Activated CD4-positive, alpha-beta T cell treated with anti-CD3 and anti-CD28 coated beads, Interleukin-2, Interleukin-4, amounts not matched to agents 100 ng/mL and 50 ng/mL, durations not matched to agents 16 hours and 8 hours (primary cell): ENCODE data around the gene BANK1.

Experiments
- DNase-seq: peaks from one replicate; pipeline ENCODE4 v3.0.0-alpha.2; 2020; ENCODE audit warnings: low spot score

The BANK1 gene

DNA sequence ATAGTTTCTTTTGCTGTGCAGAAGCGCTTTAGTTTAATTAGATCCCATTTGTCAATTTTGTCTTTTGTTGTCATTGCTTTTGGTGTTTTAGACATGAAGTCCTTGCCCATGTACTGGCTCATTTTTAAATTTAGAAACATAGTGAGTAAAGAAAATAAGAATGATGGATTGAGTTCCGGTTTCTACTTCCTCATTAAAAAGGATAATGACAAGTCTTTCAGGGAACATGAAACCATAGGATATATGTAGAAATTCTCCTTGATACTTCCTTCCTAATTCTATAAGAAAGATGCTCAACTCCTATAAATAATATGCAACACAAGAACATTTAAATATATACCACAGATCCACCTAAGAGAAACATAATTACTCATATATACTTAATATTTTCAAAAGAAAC lies 240.9 kb downstream of the BANK1 start:
- no peak for DNase-seq

DNA sequence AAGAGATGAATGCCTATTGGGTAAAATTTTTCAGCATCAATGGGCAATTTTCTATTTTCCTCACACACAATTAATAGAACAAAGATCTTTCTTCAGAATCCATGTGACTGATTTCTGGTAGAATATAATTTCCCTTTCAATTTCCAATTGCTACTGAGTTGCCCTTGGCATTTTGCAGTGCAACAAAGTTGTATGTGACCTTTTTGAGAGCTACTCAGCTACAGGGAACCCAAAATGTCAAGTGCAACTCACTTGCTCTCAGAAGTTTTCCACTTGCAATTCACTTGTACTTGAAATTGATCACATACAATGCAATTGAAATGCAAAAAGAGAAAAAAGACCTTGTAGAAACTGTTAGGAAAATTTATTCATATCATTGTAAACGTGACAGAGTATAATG lies 245.5 kb downstream of the BANK1 start:
- DNase-seq: no peak

DNA sequence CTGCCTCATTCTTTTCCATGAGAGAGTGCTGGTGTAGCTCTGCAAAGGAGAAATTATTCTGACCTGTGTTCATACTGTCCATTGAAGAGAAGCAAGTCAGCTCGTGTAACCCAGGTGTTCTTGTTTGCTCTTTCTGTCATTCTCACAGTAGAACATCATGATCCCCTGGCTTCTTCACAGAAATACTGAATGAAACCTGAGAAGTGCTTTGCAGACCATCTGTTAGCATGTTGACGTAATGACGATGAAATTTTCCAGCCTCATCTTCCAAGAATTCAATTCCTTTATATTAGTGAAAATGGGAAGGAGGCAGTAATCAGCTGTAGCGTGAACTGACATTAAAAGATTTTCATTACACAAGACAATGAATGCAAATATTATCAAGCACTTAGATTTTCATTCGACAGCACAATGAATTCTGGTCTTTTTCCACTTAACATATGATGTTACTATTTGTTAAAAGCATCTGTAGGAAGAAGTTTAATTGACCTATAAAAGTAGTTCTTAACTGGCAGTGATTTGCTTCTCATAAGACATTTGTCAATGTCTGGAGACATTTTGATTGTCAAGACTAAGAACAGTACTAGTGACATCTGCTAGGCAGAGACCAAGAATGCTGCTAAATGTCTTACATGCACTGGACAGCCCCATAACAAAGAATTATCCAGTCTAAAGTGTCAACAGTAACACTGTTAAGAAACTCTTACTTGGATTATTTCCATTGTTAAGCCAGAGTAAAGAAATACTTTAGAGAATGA lies 246.3 kb downstream of the BANK1 start:
- DNase-seq: no peak

DNA sequence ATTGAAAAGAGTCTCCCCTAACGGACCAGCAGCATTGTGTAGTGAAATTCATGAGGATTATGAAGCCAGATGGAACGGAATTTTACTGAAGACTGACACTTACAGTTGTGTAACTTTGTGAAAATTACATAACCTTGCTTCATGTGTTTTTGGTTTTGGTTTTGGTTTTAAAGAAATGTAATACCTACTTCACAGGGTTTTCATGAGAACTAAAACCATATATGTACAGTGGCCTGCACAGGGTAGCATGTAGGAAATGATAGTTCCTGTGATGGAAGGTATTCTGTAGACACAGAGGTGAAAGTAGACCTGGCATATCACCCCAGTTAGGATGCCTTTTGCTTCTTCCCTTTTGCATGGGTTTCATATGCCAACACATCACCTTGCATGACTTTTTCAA lies 247.0 kb downstream of the BANK1 start:
- no peak for DNase-seq

DNA sequence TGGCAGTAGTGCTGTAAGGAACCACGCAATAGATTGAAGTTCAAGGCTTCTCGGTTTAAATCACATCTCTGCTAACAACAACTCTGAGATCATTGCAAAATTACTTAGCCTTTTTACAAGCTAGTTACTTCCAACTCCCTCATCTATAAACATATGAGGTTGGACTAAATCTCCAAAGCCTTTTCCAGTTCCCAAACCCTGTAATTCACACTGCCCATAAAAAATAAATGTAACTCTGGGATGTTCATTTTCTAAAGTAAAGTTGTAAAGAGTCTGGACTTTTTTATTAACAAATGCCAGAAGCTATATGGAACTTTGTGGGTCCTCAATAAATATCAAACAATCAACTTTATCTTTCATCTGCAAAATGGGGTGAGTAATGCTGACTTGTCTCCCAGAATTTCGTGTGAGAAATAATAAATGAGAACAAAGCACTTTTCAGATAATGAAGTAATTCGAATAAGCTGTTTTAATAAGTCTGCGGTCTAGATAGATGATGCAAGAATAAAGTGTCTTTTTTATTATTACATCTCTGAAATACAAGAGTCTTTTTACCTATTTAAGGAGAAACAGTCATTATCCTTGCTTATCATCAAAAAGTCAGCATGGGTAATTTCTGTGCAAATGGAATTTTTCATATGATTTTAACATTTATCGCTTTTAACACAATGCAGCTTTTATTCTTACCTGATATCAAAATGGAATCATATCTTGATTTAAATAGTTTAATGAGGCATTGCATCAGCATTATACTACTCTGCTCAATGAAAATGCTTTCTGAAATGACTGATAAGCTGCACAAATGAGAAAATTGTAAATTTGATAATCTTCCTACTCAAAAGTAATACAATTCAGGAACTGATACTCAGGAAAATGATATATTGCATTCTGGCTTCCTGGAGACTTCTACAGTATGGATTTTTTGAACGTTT lies 252.6 kb downstream of the BANK1 start:
- no peak for DNase-seq

DNA sequence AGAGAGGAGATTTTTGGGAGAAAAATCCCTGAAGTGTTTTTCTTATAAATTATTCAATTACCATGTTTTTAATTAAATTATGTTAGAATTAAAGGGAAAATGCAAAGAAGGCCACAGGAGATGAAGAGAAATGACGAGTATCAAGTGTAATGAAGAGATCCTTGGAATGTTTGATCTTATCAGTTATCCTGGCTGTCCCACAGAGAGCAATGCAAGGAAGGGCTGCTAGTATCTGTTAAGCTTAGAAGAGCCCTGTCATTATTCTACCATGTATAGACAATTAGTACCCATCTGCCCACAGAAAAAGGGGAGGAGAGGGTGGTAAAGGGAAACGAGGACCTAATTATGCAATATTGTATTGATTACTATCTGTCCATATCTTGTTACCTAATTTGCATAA lies 257.1 kb downstream of the BANK1 start:
- DNase-seq: no peak

DNA sequence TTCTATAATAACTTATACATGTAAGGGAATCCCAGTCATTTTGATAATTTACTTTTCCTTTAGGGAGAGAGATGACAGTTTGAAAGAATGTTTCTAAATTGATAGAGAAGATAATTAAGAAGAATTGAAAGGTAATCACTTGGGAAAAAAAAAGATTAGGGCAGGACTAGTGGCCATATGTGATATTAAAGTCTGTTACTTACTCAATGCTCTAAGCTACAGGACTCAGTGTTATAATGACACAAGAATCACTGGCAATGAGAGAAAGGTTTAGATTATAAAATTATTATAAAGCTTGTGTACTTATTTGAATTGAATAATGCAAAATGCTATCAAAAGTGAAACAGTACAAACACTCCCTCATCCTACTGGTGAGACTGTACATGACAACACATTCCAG lies 265.3 kb downstream of the BANK1 start:
- no peak for DNase-seq

DNA sequence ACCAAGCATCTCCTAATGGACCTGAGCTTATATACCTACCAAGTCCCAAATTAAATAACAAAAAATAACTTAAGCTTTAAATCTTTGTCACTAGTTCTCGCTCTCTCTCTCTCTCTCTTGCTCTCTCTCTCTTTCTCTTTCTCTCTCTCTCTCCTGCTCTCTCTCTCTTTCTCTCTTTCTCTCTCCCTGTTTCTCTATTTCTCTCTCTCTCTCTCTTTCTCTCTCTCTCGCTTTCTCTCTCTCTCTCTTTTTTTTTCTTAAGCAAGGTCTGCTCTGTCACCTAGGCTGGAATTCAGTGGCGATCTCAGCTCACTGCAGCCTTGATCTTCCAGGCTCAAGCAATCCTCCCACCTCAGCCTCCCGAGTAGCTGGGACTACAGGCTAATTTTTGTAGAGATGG lies 266.6 kb downstream of the BANK1 start:
- DNase-seq: no peak

DNA sequence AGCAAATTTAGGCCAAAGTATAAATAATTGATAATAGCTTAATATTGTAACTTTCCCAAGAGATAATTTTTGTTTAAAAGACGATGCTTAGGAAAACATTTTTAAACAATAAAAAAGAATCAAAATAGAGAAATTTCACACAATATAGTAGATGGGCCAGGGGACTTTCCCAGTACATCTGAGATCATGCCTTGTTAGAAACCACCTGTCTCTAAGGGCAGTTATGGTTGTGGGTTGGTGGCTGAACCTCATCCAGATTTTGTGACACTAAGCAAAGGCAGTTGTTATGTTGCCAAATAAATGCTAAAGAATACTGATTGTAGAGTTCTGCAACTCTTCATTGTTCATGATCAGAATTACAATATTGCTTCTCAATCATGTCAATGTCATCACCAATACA lies 270.6 kb downstream of the BANK1 start:
- no peak for DNase-seq

DNA sequence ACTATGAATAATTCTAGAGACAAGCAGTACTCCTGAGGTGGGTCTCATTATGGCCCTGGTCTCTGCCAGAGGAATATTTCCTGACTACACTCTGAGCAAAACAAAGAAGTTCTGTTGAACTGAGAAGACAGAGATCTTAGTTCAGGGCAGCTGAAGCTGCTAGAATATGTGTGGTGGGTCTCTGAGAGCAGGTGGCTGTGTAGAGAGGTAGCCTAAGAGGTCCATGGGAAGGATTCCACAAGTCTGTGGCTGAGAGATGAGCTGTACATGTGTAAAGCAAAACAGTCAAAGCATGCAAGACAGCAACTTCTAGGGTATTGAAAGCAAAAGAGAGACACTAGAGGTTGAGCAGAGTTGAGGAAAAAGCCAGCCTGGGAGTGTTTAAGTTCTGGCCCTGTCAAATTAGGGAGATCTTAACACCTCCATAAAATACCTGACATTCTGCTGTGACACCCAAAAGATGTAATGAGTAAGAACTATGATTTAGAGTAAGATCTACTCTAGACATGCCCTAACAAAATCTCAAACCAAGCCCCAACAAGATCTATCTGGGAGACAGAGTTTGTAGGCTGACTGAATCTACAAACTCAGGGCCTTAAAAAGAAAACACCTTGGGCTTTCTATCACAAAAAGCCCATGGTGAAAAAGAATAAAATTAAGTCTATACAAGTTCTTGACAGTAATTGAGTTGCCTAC lies 274.4 kb downstream of the BANK1 start:
- DNase-seq: no peak

DNA sequence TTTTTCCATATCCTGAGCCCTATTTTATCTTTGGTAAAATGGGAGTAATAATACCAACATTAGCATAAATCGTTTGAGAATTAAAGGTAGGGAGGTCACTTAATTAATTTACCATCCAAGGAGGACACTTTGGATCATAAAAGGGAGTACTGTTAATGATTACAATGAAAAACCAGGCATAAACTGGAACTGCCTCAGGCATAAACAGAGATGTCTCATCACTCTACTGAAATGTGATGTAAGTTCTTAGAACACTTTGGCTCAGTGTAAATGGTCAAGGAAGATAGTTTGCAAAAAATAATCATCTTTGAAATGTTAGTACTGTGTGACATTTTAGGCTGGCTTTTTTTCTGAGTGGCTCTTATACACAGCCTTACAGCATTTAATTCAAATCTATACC lies 286.1 kb downstream of the BANK1 start:
- DNase-seq: no peak

DNA sequence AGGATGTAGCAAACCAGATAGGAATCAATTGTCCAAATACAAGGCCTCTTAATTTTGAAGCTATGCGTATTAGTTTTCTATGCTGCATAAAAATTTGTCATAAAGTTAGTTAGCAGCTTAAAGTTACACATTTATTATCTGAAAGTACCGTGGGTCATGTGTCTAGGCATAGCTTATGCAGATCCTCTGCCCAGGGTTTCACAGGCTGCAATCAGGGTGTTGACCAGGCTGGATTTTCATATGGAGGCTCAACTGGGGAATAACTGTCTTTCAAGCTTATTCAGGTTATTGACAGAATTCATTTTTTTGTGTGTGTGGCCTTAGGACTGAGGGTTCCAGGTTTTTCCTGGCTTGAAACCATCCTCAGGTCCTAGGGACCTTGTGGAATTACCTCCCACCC lies 289.7 kb downstream of the BANK1 start:
- DNase-seq: no peak

DNA sequence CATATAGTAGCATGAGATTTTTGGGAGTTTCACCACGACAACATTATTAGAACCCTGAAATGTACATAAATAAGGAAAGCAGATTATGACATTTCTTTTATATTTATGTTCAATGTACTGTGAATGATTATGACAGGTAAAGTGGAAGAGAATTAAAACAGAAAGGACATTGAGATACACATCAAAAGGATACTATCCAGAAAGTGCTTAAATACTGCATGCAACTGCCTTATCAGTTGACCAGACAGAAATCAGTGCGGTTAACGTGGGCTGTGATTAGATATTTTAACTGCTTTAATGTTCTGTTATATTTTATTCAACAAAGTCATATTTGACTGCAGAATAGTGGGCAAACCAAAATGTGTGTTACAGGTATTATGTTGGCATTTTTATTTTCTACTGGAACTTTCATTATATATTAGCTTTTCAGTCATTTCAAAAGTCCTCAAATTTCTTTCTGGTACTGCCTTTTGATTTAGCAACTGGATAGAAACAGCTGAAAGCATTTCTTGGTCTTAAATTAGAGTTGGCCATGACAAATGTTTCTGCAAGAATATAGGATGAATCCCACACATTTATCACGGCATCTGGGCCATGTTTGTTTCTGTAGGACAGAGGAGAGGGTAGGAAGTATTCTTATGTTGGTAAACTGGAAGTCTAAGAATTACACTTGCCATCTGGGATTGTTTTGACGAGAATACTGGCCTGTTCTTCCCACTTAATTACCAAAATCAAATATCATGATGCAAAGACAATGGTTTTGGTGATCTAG lies 299.5 kb downstream of the BANK1 start:
- DNase-seq: no peak

DNA sequence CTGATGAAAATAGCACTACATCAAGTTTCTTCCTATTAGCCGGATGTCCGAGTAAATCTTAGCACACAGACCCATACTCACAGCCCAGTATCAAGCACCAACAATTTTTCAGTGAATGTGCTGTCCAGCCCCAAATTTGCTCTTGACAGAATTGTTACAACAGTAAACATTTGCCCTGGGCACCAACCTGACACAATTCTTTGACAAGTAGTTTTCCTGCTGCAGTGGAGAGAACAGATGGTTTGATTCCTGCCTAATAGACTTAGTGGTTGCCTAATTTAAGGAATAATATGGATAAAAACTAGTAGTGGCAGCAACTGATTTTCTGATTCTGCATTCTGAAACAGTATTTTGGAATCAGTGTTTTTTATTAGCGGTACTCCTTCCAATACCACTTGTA lies 301.1 kb downstream of the BANK1 start:
- DNase-seq: no peak

DNA sequence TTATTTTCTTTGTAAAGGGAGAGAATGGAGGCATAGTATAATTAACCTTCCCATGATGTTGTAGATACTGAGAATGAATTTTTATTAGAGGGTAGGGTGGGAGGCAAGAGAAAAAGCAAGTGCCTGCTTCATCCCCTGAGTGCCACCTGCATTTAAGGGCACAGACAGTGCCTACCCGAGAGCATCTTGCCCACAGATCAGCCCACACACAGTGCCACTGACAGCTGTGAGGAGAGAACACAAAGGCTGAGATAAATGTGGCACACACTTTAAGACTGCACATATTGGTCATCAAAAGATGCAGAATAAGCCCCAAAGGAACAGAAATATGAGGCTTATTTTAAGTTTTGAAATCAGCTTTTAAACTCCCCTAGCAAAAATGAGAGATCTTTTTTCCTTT lies 304.0 kb downstream of the BANK1 start:
- no peak for DNase-seq

DNA sequence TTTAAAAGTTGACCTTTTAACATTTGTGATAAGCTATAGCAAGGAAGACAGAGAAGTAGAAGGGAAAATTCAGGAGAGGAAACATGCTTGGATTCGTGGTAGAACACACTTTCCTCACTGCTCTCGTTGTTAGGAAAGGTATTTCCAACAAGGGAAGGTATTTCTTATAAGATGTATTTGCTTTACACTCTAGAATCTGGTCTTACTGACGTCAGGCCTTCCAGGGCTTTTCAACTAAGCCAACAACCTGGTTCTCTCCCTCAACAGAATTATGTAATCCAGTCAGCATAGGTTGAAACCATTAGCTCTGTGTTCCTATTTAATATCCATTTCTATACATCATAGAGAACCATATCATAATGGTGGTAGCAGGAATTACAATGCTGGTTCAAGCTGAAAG lies 312.8 kb downstream of the BANK1 start:
- no peak for DNase-seq

DNA sequence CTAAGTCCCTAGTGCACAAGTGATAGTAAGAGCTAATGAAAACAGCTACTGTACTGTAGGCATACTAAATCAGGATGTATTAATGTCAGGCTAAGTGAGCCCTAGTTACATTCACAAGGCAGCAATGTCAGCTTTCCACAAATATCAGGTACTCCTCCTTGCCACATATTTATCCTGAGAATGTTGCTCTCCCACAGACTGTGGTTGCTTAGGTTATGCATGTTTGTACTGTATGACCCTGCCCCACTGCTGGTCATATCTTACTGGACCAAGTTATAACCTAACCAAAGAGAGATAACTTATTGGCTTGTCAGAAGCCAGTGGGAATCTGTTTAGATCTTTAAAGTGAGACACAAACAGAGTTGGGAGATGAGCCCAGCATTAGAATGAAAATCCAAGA lies 313.7 kb downstream of the BANK1 start:
- no peak for DNase-seq

DNA sequence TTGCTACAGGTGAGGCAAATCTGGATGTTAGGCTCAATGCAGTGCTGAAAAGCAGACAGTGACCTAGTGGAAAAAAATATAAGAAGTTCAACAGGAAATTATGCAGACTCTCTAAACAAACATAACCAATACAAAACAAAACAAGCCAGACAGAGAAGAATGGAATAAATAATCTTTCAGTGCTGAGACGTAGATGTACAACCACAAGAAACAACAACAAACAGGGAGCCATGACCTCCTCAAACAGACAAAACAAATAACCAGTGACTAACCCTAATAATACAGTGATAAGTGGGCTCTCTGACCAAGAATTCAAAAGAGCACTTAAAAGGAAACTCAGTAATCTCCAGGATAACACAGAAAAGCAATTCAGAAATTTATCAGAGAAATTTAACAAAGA lies 315.5 kb downstream of the BANK1 start:
- no peak for DNase-seq

DNA sequence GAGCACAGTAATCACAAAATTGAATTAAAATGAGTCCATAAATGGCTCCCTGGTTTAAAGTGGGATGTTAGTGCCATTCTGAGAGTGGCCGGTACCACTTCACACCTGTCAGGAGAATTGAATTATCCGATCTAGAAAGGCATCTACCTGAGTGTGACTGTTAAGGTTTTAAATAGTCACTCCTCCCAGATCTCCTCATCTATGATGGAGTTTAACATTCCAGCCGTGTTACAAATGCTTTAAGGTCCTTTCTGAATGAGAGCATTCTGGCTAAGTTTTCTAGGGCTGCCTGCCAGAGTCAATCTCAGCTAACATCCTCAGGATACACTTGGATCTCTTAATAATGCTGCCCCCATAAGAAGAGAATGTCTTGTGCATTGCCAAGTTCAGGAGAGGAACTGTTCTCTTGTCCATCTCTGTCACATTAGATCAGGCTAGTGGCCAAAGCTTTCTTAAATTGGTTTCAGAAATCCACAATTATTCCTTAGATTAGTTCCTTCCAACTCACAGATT lies 323.6 kb downstream of the BANK1 start:
- no peak for DNase-seq

DNA sequence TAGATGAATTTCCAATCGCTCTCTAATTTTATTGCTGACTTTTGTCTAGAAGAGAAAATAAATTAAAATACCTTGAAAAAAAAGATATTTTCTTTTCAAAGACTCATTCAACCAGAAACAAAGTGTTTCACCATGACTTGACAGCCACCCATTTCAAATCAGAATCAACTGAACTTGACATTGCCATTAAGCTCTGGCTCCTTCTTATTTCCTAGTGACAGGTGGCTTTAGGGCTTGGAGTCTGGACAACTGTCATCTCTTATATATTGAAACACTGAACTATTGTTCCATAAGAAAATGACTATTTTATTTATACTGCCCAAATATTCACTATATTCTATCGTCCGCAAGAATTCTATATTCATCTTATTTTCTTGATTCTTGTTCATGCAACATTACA lies 325.6 kb downstream of the BANK1 start:
- no peak for DNase-seq

DNA sequence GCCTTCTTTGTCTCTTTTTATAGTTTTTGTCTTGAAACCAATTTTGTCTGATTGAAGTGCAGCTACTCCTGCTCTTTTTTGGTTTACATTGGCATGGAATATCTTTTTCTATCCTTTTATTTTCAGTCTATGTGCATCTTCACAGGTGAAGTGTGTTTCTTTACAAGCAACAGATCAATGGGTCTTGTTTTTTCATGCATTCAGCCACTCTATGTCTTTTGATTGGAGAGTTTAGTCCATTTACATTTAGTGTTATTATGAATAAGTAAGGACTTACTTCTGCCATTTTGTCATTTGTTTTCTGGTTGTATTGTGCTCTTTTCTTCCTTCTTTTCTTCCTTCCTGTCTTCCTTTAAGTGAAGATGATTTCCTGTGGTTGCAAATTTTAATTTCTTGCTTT lies 330.3 kb downstream of the BANK1 start:
- no peak for DNase-seq
